ENCODE results near the gene FAM13A. TPM values are rescaled to one million over a fixed set of nuclear protein-coding genes. Genes with fewer than 3 reads are reported as not detected.
A peak's percentile ranks its signal among the peaks of the same experiment; 100 is the strongest.

FAM13A gene
- total RNA-seq, 1 donor from 2014 or later: 18.0 TPM

GRCh38 chr4:88752754-88753153 is 304.2 kb downstream of the FAM13A start:
- DNase-seq (no peak), ATAC-seq (ENCODE audit: poor library complexity) (no peak)
- intact Hi-C loops (cut with DNase I): no loop called here

GRCh38 chr4:88752076-88752463 is 304.9 kb downstream of the FAM13A start:
- intact Hi-C loops (cut with DNase I): no loop called here
- ATAC-seq (ENCODE audit: poor library complexity) (no peak), DNase-seq (no peak)

GRCh38 chr4:88751258-88752075 is 305.5 kb downstream of the FAM13A start:
- no peak for ATAC-seq (ENCODE audit: poor library complexity)
- no peak for DNase-seq
- intact Hi-C loops (cut with DNase I): no loop called here

GRCh38 chr4:88750369-88750768 is 306.6 kb downstream of the FAM13A start:
- no peak for DNase-seq
- ATAC-seq (ENCODE audit: poor library complexity): no peak
- intact Hi-C loops (cut with DNase I): no loop called here

GRCh38 chr4:88747351-88747750 is 309.6 kb downstream of the FAM13A start:
- DNase-seq (no peak), ATAC-seq (ENCODE audit: poor library complexity) (no peak)
- intact Hi-C loops (cut with DNase I): no loop called here

GRCh38 chr4:88746206-88746605 is 310.8 kb downstream of the FAM13A start:
- intact Hi-C loops (cut with DNase I): no loop called here
- peak; percentile 33 for ATAC-seq (ENCODE audit: poor library complexity)

GRCh38 chr4:88745581-88746163 is 311.3 kb downstream of the FAM13A start:
- no peak for DNase-seq
- intact Hi-C loops (cut with DNase I): no loop called here
- peak; percentile 76 for ATAC-seq (ENCODE audit: poor library complexity)

More at GRCh38 chr4:88746206-88746605, 310.8 kb downstream of the FAM13A start:
- no peak for DNase-seq

GRCh38 chr4:88745175-88745574 is 311.8 kb downstream of the FAM13A start:
- DNase-seq (no peak), ATAC-seq (ENCODE audit: poor library complexity) (peak; percentile 51)
- intact Hi-C loops (cut with DNase I): no loop called here

GRCh38 chr4:88744609-88745008 is 312.4 kb downstream of the FAM13A start:
- no peak for DNase-seq
- intact Hi-C loops (cut with DNase I): no loop called here
- ATAC-seq (ENCODE audit: poor library complexity): peak; percentile 6

GRCh38 chr4:88743696-88744095 is 313.3 kb downstream of the FAM13A start:
- no peak for DNase-seq
- intact Hi-C loops (cut with DNase I): no loop called here
- ATAC-seq (ENCODE audit: poor library complexity): no peak

GRCh38 chr4:88742561-88742960 is 314.4 kb downstream of the FAM13A start:
- intact Hi-C loops (cut with DNase I): no loop called here
- no peak for ATAC-seq (ENCODE audit: poor library complexity)
- DNase-seq: no peak

- intact Hi-C loops (cut with DNase I): no loop called here
- no peak for ATAC-seq (ENCODE audit: poor library complexity)
- no peak for DNase-seq
Observed at GRCh38 chr4:88738180-88738579, 318.8 kb downstream of the FAM13A start.

- ATAC-seq (ENCODE audit: poor library complexity): no peak
- intact Hi-C loops (cut with DNase I): no loop called here
Observed at GRCh38 chr4:88737307-88737941, 319.6 kb downstream of the FAM13A start.

GRCh38 chr4:88736264-88736663 is 320.7 kb downstream of the FAM13A start:
- ATAC-seq (ENCODE audit: poor library complexity) (no peak), DNase-seq (no peak)
- intact Hi-C loops (cut with DNase I): no loop called here

More at GRCh38 chr4:88737307-88737941, 319.6 kb downstream of the FAM13A start:
- no peak for DNase-seq

GRCh38 chr4:88735564-88735963 is 321.4 kb downstream of the FAM13A start:
- ATAC-seq (ENCODE audit: poor library complexity) (peak; percentile 73), DNase-seq (no peak)
- intact Hi-C loops (cut with DNase I): no loop called here

GRCh38 chr4:88734403-88734949 is 322.5 kb downstream of the FAM13A start:
- ATAC-seq (ENCODE audit: poor library complexity) (peak; percentile 6), DNase-seq (no peak)
- intact Hi-C loops (cut with DNase I): no loop called here

- DNase-seq (no peak), ATAC-seq (ENCODE audit: poor library complexity) (no peak)
- intact Hi-C loops (cut with DNase I): no loop called here
Observed at GRCh38 chr4:88732714-88733368, 324.1 kb downstream of the FAM13A start.

- no peak for ATAC-seq (ENCODE audit: poor library complexity)
- intact Hi-C loops (cut with DNase I): no loop called here
- no peak for DNase-seq
Observed at GRCh38 chr4:88731381-88731780, 325.6 kb downstream of the FAM13A start.

- DNase-seq: no peak
- no peak for ATAC-seq (ENCODE audit: poor library complexity)
- intact Hi-C loops (cut with DNase I): no loop called here
Observed at GRCh38 chr4:88730811-88731210, 326.2 kb downstream of the FAM13A start.
